HCT116 (cell line): ENCODE measurements around the gene INPP5D. TPM values are rescaled to one million over a fixed set of nuclear protein-coding genes. Genes with fewer than 3 reads are reported as not detected.

Experiments
- ATAC-seq: fragments of 200-7000 bp; cut with Tn5 transposase; 2 replicates; pipeline ENCODE4 v1.9.1; 2020; ENCODE audit warnings: mild to moderate bottlenecking, moderate library complexity
- BruUV-seq: library from RNA; stranded (reverse); fragments of 400-500 nt; replicated peaks from 2 replicates; lab custom pipeline; 2021; lab: Mats Ljungman, UMichigan
- CTCF ChIA-PET: fragments of 300-600 bp; sonication (Branson Sonifier 250); formaldehyde crosslinking; loops from one replicate; lab custom pipeline; 2021; ENCODE audit warnings: antibody characterized with exemption; lab: Charles Lee
- POLR2A ChIA-PET: fragments of 300-600, 350-600 bp; sonication (Branson Sonifier 250); formaldehyde crosslinking; loops from one replicate; lab custom pipeline; 2021; ENCODE audit warnings: antibody characterized with exemption; lab: Charles Lee
- RAD21 ChIA-PET, 2 experiments: fragments of 300-600 bp; sonication (Branson Sonifier 250); formaldehyde crosslinking; loops; one replicate each; lab custom pipeline; 2023; ENCODE audit warnings: low total read pairs in 2 of 2; ENCODE audit not compliant: uncharacterized antibody in 2 of 2, unreplicated experiment in 2 of 2, low non-redundant PET in 1 of 2; lab: Charles Lee
- DNase-seq: peaks from one replicate; pipeline ENCODE4 v3.0.0-alpha.2; 2010; ENCODE audit warnings: low read depth, low spot score
- H2AFZ ChIP-seq: fragments of 200-600 bp; shearing (Covaris generic), sonication (generic); 2 replicates; pipeline ENCODE4 v1.6.1; 2017; ENCODE audit warnings: low read depth, mixed run types, mixed read lengths, antibody characterized with exemption, low read length; ENCODE audit not compliant: poor library complexity, severe bottlenecking
- H3K27ac ChIP-seq: 2 replicates; pipeline ENCODE4 v1.5.1; 2012; ENCODE audit warnings: low read depth, low read length
- H3K27me3 ChIP-seq: fragments of 200-600 bp; sonication (generic); 2 replicates; pipeline ENCODE4 v1.6.1; 2016; ENCODE audit warnings: mixed run types, low read length, mixed read lengths; ENCODE audit not compliant: insufficient read depth
- H3K36me3 ChIP-seq, 2 experiments: fragments of 200-500 bp in 1 of 2; fragments of 200-600 bp in 1 of 2; sonication (Bioruptor generic) in 1 of 2; sonication (generic) in 1 of 2; 2 replicates each; pipeline versions ENCODE4 v1.5.1 to v1.6.1; 2014 to 2016; ENCODE audit warnings: low read length in 2 of 2, inconsistent platforms in 1 of 2, mixed read lengths in 1 of 2, mixed run types in 1 of 2; ENCODE audit not compliant: insufficient read depth in 2 of 2, control insufficient read depth in 1 of 2
- H3K4me1 ChIP-seq, 2 experiments: fragments of 200-600 bp in 1 of 2; sonication (generic) in 1 of 2; 2 replicates each; pipeline versions ENCODE4 v1.5.1 to v1.6.1; 2012 to 2017; ENCODE audit warnings: low read length in 2 of 2, inconsistent platforms in 1 of 2, mild to moderate bottlenecking in 1 of 2, mixed read lengths in 1 of 2, mixed run types in 1 of 2, moderate library complexity in 1 of 2; ENCODE audit not compliant: insufficient read depth in 2 of 2, control insufficient read depth in 1 of 2
- H3K4me2 ChIP-seq: fragments of 200-600 bp; sonication (generic); 2 replicates; pipeline ENCODE4 v1.6.1; 2017; ENCODE audit warnings: mixed run types, low read length, mixed read lengths
- H3K4me3 ChIP-seq, 2 experiments: fragments of 200-600 bp in 1 of 2; sonication (generic) in 1 of 2; replicated peaks in 1 of 2; 2 replicates each; pipeline ENCODE4 v1.5.1; 2011 to 2016; ENCODE audit warnings: low read length in 2 of 2, control low read depth in 1 of 2, low read depth in 1 of 2, mild to moderate bottlenecking in 1 of 2, mixed read lengths in 1 of 2, mixed run types in 1 of 2
- H3K79me2 ChIP-seq: fragments of 200-600 bp; sonication (generic); 2 replicates; pipeline ENCODE4 v1.6.1; 2017; ENCODE audit warnings: mild to moderate bottlenecking, mixed run types, low read length, moderate library complexity, mixed read lengths; ENCODE audit not compliant: insufficient read depth
- H3K9ac ChIP-seq: fragments of 200-600 bp; sonication (generic); 2 replicates; pipeline ENCODE4 v1.6.1; 2016; ENCODE audit warnings: low read length, mixed read lengths
- H3K9me2 ChIP-seq: fragments of 200-600 bp; sonication (generic), shearing (Covaris generic); 2 replicates; pipeline ENCODE4 v1.6.1; 2017; ENCODE audit warnings: mixed run types, mild to moderate bottlenecking, moderate library complexity; ENCODE audit not compliant: insufficient read depth
- H3K9me3 ChIP-seq, 2 experiments: fragments of 200-500 bp in 1 of 2; fragments of 200-600 bp in 1 of 2; sonication (Bioruptor generic) in 1 of 2; sonication (generic) in 1 of 2; 2 replicates each; pipeline ENCODE4 v1.6.1; 2014 to 2017; ENCODE audit warnings: low read length in 2 of 2, mixed read lengths in 2 of 2, inconsistent platforms in 1 of 2, low read depth in 1 of 2, mild to moderate bottlenecking in 1 of 2, mixed run types in 1 of 2, moderate library complexity in 1 of 2; ENCODE audit not compliant: control insufficient read depth in 1 of 2, insufficient read depth in 1 of 2
- H4K20me1 ChIP-seq: fragments of 200-600 bp; sonication (generic), shearing (Covaris generic); 2 replicates; pipeline ENCODE4 v1.6.1; 2017; ENCODE audit warnings: mixed run types, mild to moderate bottlenecking, moderate library complexity; ENCODE audit not compliant: insufficient read depth
- CBX3 ChIP-seq: IDR thresholded peaks from 2 replicates; pipeline ENCODE4 v1.6.1; 2012; ENCODE audit warnings: low read depth
- CEBPB ChIP-seq: IDR thresholded peaks from 2 replicates; pipeline ENCODE4 v1.6.1; 2012; ENCODE audit warnings: low read depth
- ELF1 ChIP-seq: IDR thresholded peaks from 2 replicates; pipeline ENCODE4 v1.6.1; 2012; ENCODE audit warnings: low read depth, borderline replicate concordance
- EZH2phosphoT487 ChIP-seq: fragments of 200-600 bp; IDR thresholded peaks from 2 replicates; pipeline ENCODE4 v1.6.1; 2018; ENCODE audit warnings: antibody characterized with exemption, borderline replicate concordance
- JUND ChIP-seq: IDR thresholded peaks from 2 replicates; pipeline ENCODE4 v1.6.1; 2012
- POLR2AphosphoS5 ChIP-seq: IDR thresholded peaks from 2 replicates; pipeline ENCODE4 v1.6.1; 2011; ENCODE audit warnings: mild to moderate bottlenecking, low read depth, low read length, moderate library complexity
- RAD21 ChIP-seq: IDR thresholded peaks from 2 replicates; pipeline ENCODE4 v1.6.1; 2012; ENCODE audit warnings: low read depth, mild to moderate bottlenecking
- SIN3A ChIP-seq: IDR thresholded peaks from 2 replicates; pipeline ENCODE4 v1.6.1; 2012; ENCODE audit warnings: low read depth
- TCF7L2 ChIP-seq: IDR thresholded peaks from 2 replicates; pipeline ENCODE4 v1.7.0; 2011; ENCODE audit warnings: borderline replicate concordance, inconsistent platforms; ENCODE audit not compliant: insufficient read depth, insufficient read length; ENCODE audit errors: extremely low read depth
- ZBTB33 ChIP-seq: IDR thresholded peaks from 2 replicates; pipeline ENCODE4 v1.6.1; 2011; ENCODE audit warnings: mild to moderate bottlenecking, low read length, moderate library complexity; ENCODE audit not compliant: insufficient replicate concordance; ENCODE audit errors: extremely low read depth
- intact Hi-C: fragments of 100-400 bp; cut with micrococcal nuclease; formaldehyde crosslinking; loops from 2 replicates; pipeline ENCODE4 v1.10.0; 2022
- total RNA-seq: library from RNA; stranded (reverse); gene quantifications from one replicate; pipeline ENCODE4 v1.2.1, GENCODE V29; 2021; ENCODE audit not compliant: unreplicated experiment
- TF ChIP-seq, protein P1 (sequence below): IDR thresholded peaks from 2 replicates; pipeline ENCODE4 v1.6.1; 2012

Gene INPP5D
- total RNA-seq, 1 experiment from 2014 or later = 1.8 TPM

DNA sequence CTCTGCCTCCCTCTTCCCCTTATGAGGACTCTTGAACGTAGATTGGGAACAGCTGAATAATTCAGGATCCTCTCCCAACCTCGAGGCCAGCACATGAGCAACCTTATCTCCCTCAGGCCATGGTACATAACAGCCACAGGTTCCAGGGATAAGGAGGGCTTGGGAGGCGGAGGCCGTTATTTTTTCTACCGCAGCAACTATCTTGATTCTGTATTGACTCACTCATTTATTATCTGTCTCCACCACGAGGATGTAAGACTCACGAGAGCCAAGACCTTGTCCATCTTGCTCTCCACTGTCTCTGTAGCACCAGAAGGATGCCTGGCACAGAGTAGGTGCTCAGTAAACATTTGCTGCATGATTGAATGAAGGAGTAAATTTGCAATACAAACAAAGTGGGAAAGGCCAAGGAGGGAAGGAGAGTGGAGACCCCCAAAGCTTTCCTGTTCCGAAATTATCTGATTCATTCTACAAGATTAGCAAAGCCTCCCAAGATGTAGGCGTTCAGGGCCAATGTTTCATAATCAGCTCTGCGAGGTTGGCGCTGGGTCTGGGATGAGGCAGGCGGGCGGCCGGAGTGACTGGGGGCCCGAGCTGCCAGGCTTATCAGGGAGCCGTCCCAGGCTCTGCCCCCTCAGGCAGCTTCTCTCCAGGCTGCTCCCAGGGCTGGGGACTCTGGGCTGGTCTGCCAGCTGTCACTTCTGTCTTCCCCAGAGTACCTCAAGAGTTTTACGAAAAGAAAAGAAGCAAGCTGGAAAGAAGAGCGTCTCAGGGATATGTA, 31.6 kb downstream of the INPP5D start:
- CTCF ChIA-PET = no interaction called here

More for the DNA sequence above, 31.6 kb downstream of the INPP5D start:
- H3K9me2 ChIP-seq = no peaks in the 10 kb centered on the region
- RAD21 ChIA-PET = no interaction called here
- no peaks in the 10 kb centered on the region for H3K9me3 ChIP-seq
- no peaks in the 10 kb centered on the region for H3K36me3 ChIP-seq
- no peak overlapping the region for H3K27ac ChIP-seq
- TF ChIP-seq, protein P1, sequence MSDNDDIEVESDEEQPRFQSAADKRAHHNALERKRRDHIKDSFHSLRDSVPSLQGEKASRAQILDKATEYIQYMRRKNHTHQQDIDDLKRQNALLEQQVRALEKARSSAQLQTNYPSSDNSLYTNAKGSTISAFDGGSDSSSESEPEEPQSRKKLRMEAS = no peak
- TF ChIP-seq JUND (no peak), ELF1 (no peak), ZBTB33 (no peak), TCF7L2 (no peak), CBX3 (no peak), SIN3A (no peak), RAD21 (no peak), EZH2phosphoT487 (no peak), CEBPB (no peak), POLR2AphosphoS5 (no peak)
- H3K4me2 ChIP-seq = no peak overlapping the region
- no peak overlapping the region for H3K4me3 ChIP-seq
- no peak for DNase-seq
- POLR2A ChIA-PET = no interaction called here
- H3K9ac ChIP-seq = no peak overlapping the region
- no peak for ATAC-seq
- no peaks in the 10 kb centered on the region for H3K79me2 ChIP-seq
- no peaks in the 10 kb centered on the region for H3K27me3 ChIP-seq
- no peaks in the 10 kb centered on the region for H3K4me1 ChIP-seq
- no peak overlapping the region for H2AFZ ChIP-seq
- BruUV-seq = no TSS peak
- H4K20me1 ChIP-seq = no peaks in the 10 kb centered on the region
- intact Hi-C loops = no loop called here
